ENCODE data around the gene FGF1.

FGF1 gene

DNA sequence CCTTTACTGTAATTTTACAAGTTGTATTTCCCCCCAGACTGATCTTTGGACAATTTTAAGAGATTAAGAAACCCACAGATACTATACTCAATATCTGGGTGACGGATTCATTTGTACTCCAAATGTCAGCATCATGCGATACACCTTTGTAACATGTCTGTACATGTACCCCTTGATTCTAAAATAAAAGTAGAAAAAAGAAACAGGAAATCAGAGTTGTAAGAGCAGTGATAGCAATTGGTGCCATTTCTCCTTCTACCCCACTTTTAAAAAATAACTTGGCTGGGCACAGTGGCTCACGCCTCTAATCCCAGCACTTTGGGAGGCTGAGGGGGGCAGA, 116.9 kb downstream of the FGF1 start:
- no peak for DNase-seq

GRCh38 chr5:142568283-142568995, 117.5 kb downstream of the FGF1 start:
- DNase-seq, result no peak

- DNase-seq, result no peak
These were observed 124.3 kb downstream of the FGF1 start for GRCh38 chr5:142561486-142562097.

GRCh38 chr5:142561029-142561428, 124.9 kb downstream of the FGF1 start:
- no peak for DNase-seq

DNA sequence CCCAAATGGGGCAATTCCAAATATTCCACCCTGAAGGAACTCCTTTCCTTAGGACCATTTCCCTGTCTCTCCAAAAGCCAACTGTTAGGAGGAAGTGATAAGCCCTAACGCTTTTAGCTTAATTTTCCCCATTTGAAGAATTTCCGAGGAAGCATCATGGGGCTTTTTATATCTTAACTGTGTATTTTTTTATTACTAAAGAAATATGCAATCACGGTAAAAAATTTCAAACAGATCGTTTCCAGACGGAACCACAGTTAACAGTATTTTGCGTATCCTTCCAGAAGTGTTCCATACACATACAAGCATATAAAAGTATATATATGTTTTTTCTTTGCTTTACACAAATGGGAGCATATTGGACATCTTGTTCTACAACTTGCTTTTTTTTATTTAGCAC, 133.8 kb downstream of the FGF1 start:
- DNase-seq, result no peak

DNA sequence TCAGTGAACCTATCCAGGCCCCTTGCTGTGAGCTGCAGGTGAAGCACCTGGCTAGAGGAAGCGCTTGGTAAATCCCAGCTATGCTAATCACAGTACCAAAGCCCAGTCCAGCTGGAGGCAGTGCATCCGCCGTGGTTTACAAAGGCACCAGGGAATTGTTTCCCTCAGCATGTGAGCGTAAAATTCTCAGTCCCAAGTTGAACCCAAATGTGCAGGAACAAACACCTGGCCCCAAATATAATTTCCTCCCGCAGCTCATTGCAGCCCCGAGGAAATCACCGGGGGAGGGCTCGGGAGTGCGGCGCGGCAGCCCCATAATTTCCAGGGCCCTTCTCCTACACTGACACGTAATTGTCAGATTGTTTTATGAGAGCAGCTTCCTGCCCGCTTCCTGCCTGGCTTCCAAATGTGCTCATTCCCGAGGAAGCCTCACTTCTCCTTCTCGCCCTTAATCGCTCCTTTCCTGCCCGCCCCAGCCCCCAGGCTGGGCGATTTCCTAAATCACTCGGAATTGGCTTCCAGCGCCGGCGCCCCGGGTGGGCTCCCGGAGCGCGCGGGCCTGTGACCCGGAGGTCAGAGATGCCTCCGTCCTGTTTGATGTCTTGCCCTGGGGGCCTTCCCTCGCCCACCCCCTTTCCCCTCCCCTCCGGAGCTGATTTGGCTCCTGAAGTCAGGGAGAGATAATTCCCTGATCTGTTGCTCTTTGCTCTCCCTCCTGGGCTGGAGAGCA, 134.4 kb downstream of the FGF1 start:
- DNase-seq, result no peak

DNA sequence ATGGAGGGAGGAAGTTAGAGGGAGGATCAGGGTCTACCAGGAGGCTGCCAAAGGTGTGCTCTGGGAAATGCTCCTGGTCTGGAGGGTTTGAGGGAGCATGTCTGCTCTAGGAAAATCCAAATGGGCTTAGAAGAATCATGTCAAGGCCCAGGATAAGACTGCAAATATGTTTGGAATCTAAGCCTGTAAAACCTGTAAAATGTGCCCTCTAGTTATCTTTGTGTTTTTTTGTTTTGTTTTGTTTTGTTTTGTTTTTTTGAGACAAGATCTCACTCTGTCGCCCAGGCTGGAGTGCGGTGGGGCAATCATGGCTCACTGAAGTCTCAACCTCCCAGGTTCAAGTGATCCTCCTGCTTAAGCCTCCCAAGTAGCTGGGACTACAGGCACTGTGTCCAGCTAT, 135.4 kb downstream of the FGF1 start:
- DNase-seq, result no peak

GRCh38 chr5:142549834-142550233, 136.1 kb downstream of the FGF1 start:
- no peak for DNase-seq

GRCh38 chr5:142548739-142549275, 137.1 kb downstream of the FGF1 start:
- peak; percentile 25 for DNase-seq

- DNase-seq, result no peak
These were observed 138.2 kb downstream of the FGF1 start for GRCh38 chr5:142547445-142548380.

GRCh38 chr5:142545650-142546322, 140.1 kb downstream of the FGF1 start:
- no peak for DNase-seq

GRCh38 chr5:142544946-142545649, 140.8 kb downstream of the FGF1 start:
- no peak for DNase-seq

- DNase-seq, result no peak
These were observed 141.7 kb downstream of the FGF1 start for GRCh38 chr5:142544071-142544753.

DNA sequence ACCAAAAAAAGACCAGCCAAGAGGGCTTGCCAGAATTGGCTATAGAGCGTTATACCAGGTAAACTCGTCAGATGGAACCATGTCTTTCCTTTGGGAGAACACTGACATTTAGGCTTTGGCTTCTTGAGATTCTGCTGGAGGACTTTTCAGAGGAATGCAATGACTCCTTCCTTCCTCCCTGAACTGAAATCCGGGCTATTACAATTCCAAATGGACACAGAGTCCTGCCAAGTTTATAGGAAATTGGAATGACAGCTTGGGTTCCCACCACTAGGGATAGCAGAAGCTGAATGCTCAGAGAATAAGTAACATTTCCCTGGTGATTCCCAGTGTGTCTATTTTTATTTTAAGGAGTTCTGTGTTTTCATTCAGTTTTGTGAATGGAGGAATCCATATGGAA, 143.0 kb downstream of the FGF1 start:
- no peak for DNase-seq
